CD14-positive monocyte (primary cell): ENCODE data around the gene TRIM74. TPM values are rescaled to one million over a fixed set of nuclear protein-coding genes. Genes with fewer than 3 reads are reported as not detected.
A peak's percentile ranks its signal among the peaks of the same experiment; 100 is the strongest.

Source experiments
- DNase-seq, 3 donors: peaks; one replicate each; pipeline ENCODE4 v3.0.0-alpha.2; 2011 to 2022
- H2AFZ ChIP-seq: 2 replicates; pipeline ENCODE4 v1.6.0; 2012; ENCODE audit warnings: mild to moderate bottlenecking, low read depth, low read length, inconsistent platforms; ENCODE audit not compliant: insufficient read depth, poor library complexity, severe bottlenecking
- H3K27ac ChIP-seq, 2 donors: 1 replicate in 1 of 2; 2 replicates in 1 of 2; pipeline ENCODE4 v1.5.1; 2012 to 2013; ENCODE audit warnings: low read length in 2 of 2, control low read depth in 1 of 2, inconsistent platforms in 1 of 2, low read depth in 1 of 2, mild to moderate bottlenecking in 1 of 2
- H3K27me3 ChIP-seq, 2 donors: one replicate each; pipeline versions ENCODE4 v1.6.0 to v1.6.1; 2011 to 2013; ENCODE audit warnings: low read length in 2 of 2; ENCODE audit not compliant: control insufficient read depth in 2 of 2, insufficient read depth in 2 of 2
- H3K36me3 ChIP-seq, 2 donors: replicated peaks in 1 of 2; 1 replicate in 1 of 2; 2 replicates in 1 of 2; pipeline versions ENCODE4 v1.5.1 to v1.6.1; 2012 to 2013; ENCODE audit warnings: low read length in 2 of 2, control low read depth in 1 of 2, inconsistent platforms in 1 of 2, mild to moderate bottlenecking in 1 of 2; ENCODE audit not compliant: insufficient read depth in 2 of 2, control insufficient read depth in 1 of 2
- H3K4me1 ChIP-seq, 2 donors: 1 replicate in 1 of 2; 2 replicates in 1 of 2; pipeline versions ENCODE4 v1.5.1 to v1.6.1; 2012 to 2013; ENCODE audit warnings: low read length in 2 of 2, control low read depth in 1 of 2, inconsistent platforms in 1 of 2, mild to moderate bottlenecking in 1 of 2, moderate library complexity in 1 of 2; ENCODE audit not compliant: insufficient read depth in 2 of 2, control insufficient read depth in 1 of 2
- H3K4me2 ChIP-seq: replicated peaks from 2 replicates; pipeline ENCODE3; 2012; ENCODE audit warnings: low read length, moderate library complexity, mild to moderate bottlenecking; ENCODE audit not compliant: poor library complexity, severe bottlenecking; ENCODE audit errors: extremely low read depth
- H3K4me3 ChIP-seq, 3 experiments: fragments of 200-600 bp in 1 of 3; sonication (generic) in 1 of 3; replicated peaks in 1 of 3; 1 replicate in 2 of 3; 2 replicates in 1 of 3; pipeline ENCODE4 v1.5.1; 2011 to 2013; ENCODE audit warnings: low read length in 3 of 3, mild to moderate bottlenecking in 3 of 3, control low read depth in 2 of 3, low read depth in 2 of 3, inconsistent platforms in 1 of 3, moderate library complexity in 1 of 3
- H3K79me2 ChIP-seq: 2 replicates; pipeline ENCODE4 v1.6.0; 2012; ENCODE audit warnings: mild to moderate bottlenecking, control low read depth, inconsistent platforms, low read length, moderate library complexity; ENCODE audit not compliant: insufficient read depth
- H3K9ac ChIP-seq: 2 replicates; pipeline ENCODE4 v1.6.0; 2017; ENCODE audit warnings: low read length, mild to moderate bottlenecking; ENCODE audit not compliant: insufficient read depth, poor library complexity, severe bottlenecking
- H3K9me3 ChIP-seq, 2 donors: replicated peaks in 1 of 2; 1 replicate in 1 of 2; 2 replicates in 1 of 2; pipeline versions ENCODE4 v1.5.1 to v1.6.1; 2012 to 2013; ENCODE audit warnings: low read length in 2 of 2, control low read depth in 1 of 2; ENCODE audit not compliant: control insufficient read depth in 1 of 2, insufficient read depth in 1 of 2
- H4K20me1 ChIP-seq: 2 replicates; pipeline ENCODE4 v1.6.0; 2012; ENCODE audit warnings: mild to moderate bottlenecking, low read length, control low read depth, moderate library complexity; ENCODE audit not compliant: insufficient read depth
- H3K27ac Mint-ChIP-seq, 7 donors: one replicate each; pipeline ENCODE4 v1.8.0; 2020; ENCODE audit warnings: mild to moderate bottlenecking in 7 of 7, mixed read lengths in 7 of 7, moderate library complexity in 6 of 7, inconsistent platforms in 2 of 7
- H3K27me3 Mint-ChIP-seq, 3 donors: one replicate each; pipeline ENCODE4 v1.8.0; 2021 to 2022; ENCODE audit warnings: low read depth in 3 of 3, mild to moderate bottlenecking in 3 of 3, mixed read lengths in 3 of 3, moderate library complexity in 3 of 3, inconsistent platforms in 1 of 3
- H3K36me3 Mint-ChIP-seq, 2 donors: one replicate each; pipeline ENCODE4 v1.8.0; 2020; ENCODE audit warnings: mixed read lengths in 2 of 2, inconsistent platforms in 1 of 2, mild to moderate bottlenecking in 1 of 2
- H3K4me1 Mint-ChIP-seq: one replicate; pipeline ENCODE4 v1.8.0; 2020; ENCODE audit warnings: mild to moderate bottlenecking, mixed read lengths
- H3K4me3 Mint-ChIP-seq, 2 donors: one replicate each; pipeline ENCODE4 v1.8.0; 2020; ENCODE audit warnings: mild to moderate bottlenecking in 2 of 2, mixed read lengths in 2 of 2, moderate library complexity in 1 of 2
- H3K9me3 Mint-ChIP-seq, 7 donors: one replicate each; pipeline ENCODE4 v1.8.0; 2020 to 2022; ENCODE audit warnings: mixed read lengths in 7 of 7, mild to moderate bottlenecking in 6 of 7, moderate library complexity in 6 of 7, inconsistent platforms in 2 of 7
- WGBS: methylation state at CpG from one replicate; pipeline ENCODE4 v1.1.5; 2013; ENCODE audit warnings: missing lambda C conversion rate; ENCODE audit not compliant: insufficient coverage; 5-methylcytosine and 5-hydroxymethylcytosine counted together
- intact Hi-C, 2 donors: fragments of 100-400 bp; cut with micrococcal nuclease; formaldehyde crosslinking; loops; one replicate each; pipeline versions ENCODE4 v1.15.0 to v1.15.1; 2023
- polyA plus RNA-seq, 3 donors: library from polyadenylated mRNA; depleted of rRNA in 1 of 3; unstranded in 2 of 3; stranded (reverse) in 1 of 3; fragments of 300-500 nt in 2 of 3; fragments of >200 nt in 1 of 3; fragmentation: Illumina TruSeq in 2 of 3; gene quantifications; 1 replicate in 2 of 3; 2 replicates in 1 of 3; pipeline ENCODE4 v1.2.3, GENCODE V29; 2012 to 2021
- TF ChIP-seq, protein P1 (sequence below): fragments of 200-600 bp; IDR thresholded peaks from one replicate; pipeline ENCODE4 v1.8.0; 2022; ENCODE audit warnings: antibody characterized with exemption, mild to moderate bottlenecking

TRIM74 gene
- polyA plus RNA-seq, 3 donors = 0.08 TPM; not detected in 2

DNA sequence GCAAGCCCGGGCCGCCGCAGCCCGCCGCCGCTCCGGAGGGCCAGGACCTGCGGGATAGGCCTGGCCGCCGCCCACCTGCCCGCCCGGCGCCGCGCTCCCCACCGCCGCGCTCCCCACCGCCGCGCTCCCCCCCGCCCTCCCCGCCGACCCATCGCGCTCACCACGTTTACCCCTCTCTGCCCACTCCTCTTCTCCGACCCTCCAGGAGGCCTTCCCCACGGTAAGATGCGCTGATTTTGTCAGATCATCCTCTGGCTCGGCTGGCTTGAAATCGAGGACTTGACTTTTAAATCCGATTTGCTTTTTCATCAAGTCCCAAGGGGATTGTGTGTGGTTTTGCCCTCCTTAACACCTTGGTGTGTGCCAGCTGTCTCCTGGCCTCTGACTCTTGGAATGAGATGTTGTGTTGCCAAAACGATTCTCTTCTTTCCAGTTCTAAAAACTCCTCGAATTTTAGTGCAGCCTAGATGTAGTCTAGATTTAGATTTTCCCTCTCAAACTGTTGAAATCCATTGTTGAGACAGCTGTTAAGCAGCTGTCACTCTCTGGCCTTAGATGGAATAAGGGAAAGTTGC is 43.6 kb downstream of the TRIM74 start:
- Histone ChIP-seq H3K4me1 (peaks cover 14 to 17% of the 10 kb centered on the region in 2 donors), H3K27me3 (no peaks in the 10 kb centered on the region), H4K20me1 (no peaks in the 10 kb centered on the region), H3K27ac (peak overlapping the region; percentile 78 to 95), H2AFZ (peak overlapping the region; percentile 93), H3K79me2 (peaks cover 51% of the 10 kb centered on the region), H3K9ac (peak overlapping the region; percentile 89), H3K36me3 (peaks cover 34 to 52% of the 10 kb centered on the region in 2 donors), H3K4me2 (peak overlapping the region; percentile 91), H3K4me3 (peak overlapping the region; percentile 77 to 95 (median 86)), H3K9me3 (no peaks in the 10 kb centered on the region)
- TF ChIP-seq, protein P1, sequence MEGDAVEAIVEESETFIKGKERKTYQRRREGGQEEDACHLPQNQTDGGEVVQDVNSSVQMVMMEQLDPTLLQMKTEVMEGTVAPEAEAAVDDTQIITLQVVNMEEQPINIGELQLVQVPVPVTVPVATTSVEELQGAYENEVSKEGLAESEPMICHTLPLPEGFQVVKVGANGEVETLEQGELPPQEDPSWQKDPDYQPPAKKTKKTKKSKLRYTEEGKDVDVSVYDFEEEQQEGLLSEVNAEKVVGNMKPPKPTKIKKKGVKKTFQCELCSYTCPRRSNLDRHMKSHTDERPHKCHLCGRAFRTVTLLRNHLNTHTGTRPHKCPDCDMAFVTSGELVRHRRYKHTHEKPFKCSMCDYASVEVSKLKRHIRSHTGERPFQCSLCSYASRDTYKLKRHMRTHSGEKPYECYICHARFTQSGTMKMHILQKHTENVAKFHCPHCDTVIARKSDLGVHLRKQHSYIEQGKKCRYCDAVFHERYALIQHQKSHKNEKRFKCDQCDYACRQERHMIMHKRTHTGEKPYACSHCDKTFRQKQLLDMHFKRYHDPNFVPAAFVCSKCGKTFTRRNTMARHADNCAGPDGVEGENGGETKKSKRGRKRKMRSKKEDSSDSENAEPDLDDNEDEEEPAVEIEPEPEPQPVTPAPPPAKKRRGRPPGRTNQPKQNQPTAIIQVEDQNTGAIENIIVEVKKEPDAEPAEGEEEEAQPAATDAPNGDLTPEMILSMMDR = no peak
- H3K4me3 Mint-ChIP-seq = peak overlapping the region; percentile 90 to 91
- H3K9me3 Mint-ChIP-seq = peaks cover 0 to 2% (median 0%) of the 10 kb centered on the region in 7 donors
- peaks cover 0 to 2% (median 2%) of the 10 kb centered on the region in 3 donors for H3K27me3 Mint-ChIP-seq
- peak overlapping the region; percentile 87 to 99 (median 94) for H3K27ac Mint-ChIP-seq
- peaks cover 50 to 57% of the 10 kb centered on the region in 2 donors for H3K36me3 Mint-ChIP-seq
- WGBS = 2% methylated on average over 10 of the region's 35 CpGs
- peaks cover 13% of the 10 kb centered on the region for H3K4me1 Mint-ChIP-seq
- DNase-seq = no peak
- intact Hi-C loops = loop anchor here (5.0 to 10.0 kb wide), 2 partner anchors 98 to 759 kb away; partner anchors contain the start of genes BUD23 (in 1 of the 2), DNAJC30 (in 1 of the 2) and TYW1B (in 1 of the 2)

DNA sequence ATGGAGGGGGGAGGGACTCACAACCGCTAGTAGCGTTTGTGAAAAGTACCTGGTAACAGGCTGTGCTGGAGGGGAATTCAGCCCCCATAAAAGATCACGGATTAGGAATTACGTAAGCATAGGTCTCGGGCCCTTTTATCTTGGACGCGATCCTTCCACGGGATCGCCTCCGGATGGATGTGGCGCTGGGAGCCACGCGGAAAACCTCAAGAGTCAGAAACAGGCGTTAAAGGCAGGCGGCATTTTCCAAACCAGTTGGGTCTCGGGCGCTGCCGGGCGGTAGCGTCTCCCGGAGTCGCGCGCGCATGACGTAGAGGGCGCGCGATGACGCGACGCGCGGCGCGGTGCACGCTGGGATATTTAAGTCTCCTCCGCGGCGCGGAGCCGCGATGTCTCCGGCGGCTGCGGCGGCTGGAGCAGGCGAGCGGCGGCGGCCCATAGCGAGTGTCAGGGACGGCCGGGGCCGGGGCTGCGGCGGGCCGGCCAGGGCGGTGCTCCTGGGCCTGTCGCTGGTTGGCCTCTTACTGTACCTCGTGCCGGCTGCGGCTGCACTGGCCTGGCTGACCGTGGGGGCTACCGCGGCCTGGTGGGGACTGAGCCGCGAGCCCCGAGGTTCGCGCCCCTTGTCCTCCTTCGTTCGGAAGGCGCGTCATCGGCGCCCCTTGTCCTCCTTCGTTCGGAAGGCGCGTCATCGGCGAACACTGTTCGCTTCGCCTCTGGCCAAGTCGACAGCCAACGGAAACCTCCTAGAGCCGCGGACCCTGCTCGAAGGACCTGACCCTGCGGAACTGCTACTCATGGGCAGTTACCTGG is 44.3 kb downstream of the TRIM74 start, which contains the start of gene POM121:
Gene POM121 (plus strand): TSS at position 363 of the 813 bp plus-strand sequence. CDS start 27 bp downstream, at position 390.
- intact Hi-C loops = loop anchor here (5.0 to 10.0 kb wide), 2 partner anchors 98 to 760 kb away; partner anchors contain the start of genes BUD23 (in 1 of the 2), DNAJC30 (in 1 of the 2) and TYW1B (in 1 of the 2)
- Mint-ChIP-seq H3K9me3 (peaks cover 0 to 2% (median 0%) of the 10 kb centered on the region in 7 donors), H3K4me1 (peaks cover 13% of the 10 kb centered on the region), H3K27ac (peak within 1 kb of the TSS; percentile 99), H3K36me3 (peaks cover 48 to 57% of the 10 kb centered on the region in 2 donors), H3K27me3 (peaks cover 0 to 2% (median 2%) of the 10 kb centered on the region in 3 donors), H3K4me3 (peak within 1 kb of the TSS; percentile 97 to 99)
- WGBS = under 1% methylated on average over 89 of the region's 91 CpGs
- Histone ChIP-seq H3K36me3 (peaks cover 27 to 45% of the 10 kb centered on the region in 2 donors), H3K9me3 (no peaks in the 10 kb centered on the region), H3K4me1 (peaks cover 14 to 17% of the 10 kb centered on the region in 2 donors), H4K20me1 (no peaks in the 10 kb centered on the region), H2AFZ (peak within 1 kb of the TSS; percentile 93), H3K4me3 (peak within 1 kb of the TSS; percentile 77 to 95 (median 86)), H3K4me2 (peak within 1 kb of the TSS; percentile 91), H3K27me3 (no peaks in the 10 kb centered on the region), H3K27ac (peak within 1 kb of the TSS; percentile 92 to 95), H3K9ac (peak within 1 kb of the TSS; percentile 89), H3K79me2 (peaks cover 56% of the 10 kb centered on the region)
- TF ChIP-seq, protein P1 = no peak
- DNase-seq = peak; percentile 77 to 91 (median 88)
